ENCODE measurements around the gene AGO3.
"Not testable (repeated sequence)": the region's sequence is repeated elsewhere in the genome, so short reads cannot be mapped to it uniquely, and the experiment has no call there.

The AGO3 gene

GRCh38 chr1:35968396-35968795 is 37.5 kb downstream of the AGO3 start:
- H2BK15ac ChIP-seq (ENCODE audit: low read depth, poor library complexity, severe bottlenecking), result no peak overlapping the region
- no peak overlapping the region for H4K8ac ChIP-seq (ENCODE audit: low read length)
- H2BK5ac ChIP-seq (ENCODE audit: low read depth, low read length, poor library complexity, severe bottlenecking), result no peak overlapping the region
- no peak overlapping the region for H3K4me3 ChIP-seq (ENCODE audit: insufficient read depth in 1 of 2, low read depth in 1 of 2, low read length in 2 of 2)
- H3K9me3 ChIP-seq (ENCODE audit: control insufficient read depth, low read length), result no peaks in the 10 kb centered on the region
- H3K23ac ChIP-seq (ENCODE audit: low read length in 2 of 2), result no peak overlapping the region
- no peak overlapping the region for H2BK12ac ChIP-seq (ENCODE audit: low read length in 2 of 2)
- WGBS, result no CpG with 5 or more reads among the region's 1 CpG
- H3K4me1 ChIP-seq (ENCODE audit: control insufficient read depth, insufficient read depth, low read depth, low read length), result no peaks in the 10 kb centered on the region
- no peak for DNase-seq
- H3K36me3 ChIP-seq (ENCODE audit: control insufficient read depth in 1 of 2, insufficient read depth in 2 of 2, low read depth in 1 of 2, low read length in 2 of 2), result peaks cover 3 to 44% of the 10 kb centered on the region in 2 experiments
- H3K27ac ChIP-seq (ENCODE audit: low read length, poor library complexity, severe bottlenecking), result no peak overlapping the region
- no peak overlapping the region for H3K9ac ChIP-seq (ENCODE audit: low read length)
- no peak overlapping the region for H3K4ac ChIP-seq (ENCODE audit: low read depth in 1 of 2, low read length in 2 of 2)
- peaks cover 12% of the 10 kb centered on the region for H3K79me1 ChIP-seq (replicated peaks; ENCODE audit: low read length, poor library complexity, severe bottlenecking)
- H4K91ac ChIP-seq (ENCODE audit: low read length), result no peak overlapping the region
- H2AFZ ChIP-seq (ENCODE audit: low read depth, low read length), result no peak overlapping the region
- no peak overlapping the region for H3K14ac ChIP-seq (ENCODE audit: low read length in 2 of 2)
- H3K4me2 ChIP-seq (ENCODE audit: low read length, poor library complexity, severe bottlenecking), result no peak overlapping the region
- H3K18ac ChIP-seq (ENCODE audit: low read depth in 1 of 2, low read length in 2 of 2), result no peak overlapping the region
- no peak overlapping the region for H2AK5ac ChIP-seq (ENCODE audit: low read length, severe bottlenecking)
- H3K27me3 ChIP-seq (ENCODE audit: control insufficient read depth in 1 of 2, insufficient read depth in 1 of 2, low read length in 2 of 2), result no peaks in the 10 kb centered on the region
- H2BK120ac ChIP-seq (ENCODE audit: low read depth, low read length), result no peak overlapping the region

- Histone ChIP-seq H2BK12ac (ENCODE audit: low read length in 2 of 2) (no peak overlapping the region), H3K9me3 (ENCODE audit: control insufficient read depth, low read length) (no peaks in the 10 kb centered on the region), H3K4me2 (ENCODE audit: low read length, poor library complexity, severe bottlenecking) (no peak overlapping the region), H3K36me3 (ENCODE audit: control insufficient read depth in 1 of 2, insufficient read depth in 2 of 2, low read depth in 1 of 2, low read length in 2 of 2) (peaks cover 3 to 65% of the 10 kb centered on the region in 2 experiments), H2BK15ac (ENCODE audit: low read depth, poor library complexity, severe bottlenecking) (no peak overlapping the region), H2BK5ac (ENCODE audit: low read depth, low read length, poor library complexity, severe bottlenecking) (no peak overlapping the region), H4K91ac (ENCODE audit: low read length) (no peak overlapping the region), H2BK120ac (ENCODE audit: low read depth, low read length) (no peak overlapping the region), H3K23ac (ENCODE audit: low read length in 2 of 2) (no peak overlapping the region), H3K14ac (ENCODE audit: low read length in 2 of 2) (no peak overlapping the region), H3K4me3 (ENCODE audit: insufficient read depth in 1 of 2, low read depth in 1 of 2, low read length in 2 of 2) (no peak overlapping the region), H3K79me1 (replicated peaks; ENCODE audit: low read length, poor library complexity, severe bottlenecking) (peaks cover 14% of the 10 kb centered on the region), H3K27ac (ENCODE audit: low read length, poor library complexity, severe bottlenecking) (no peak overlapping the region), H2AFZ (ENCODE audit: low read depth, low read length) (no peak overlapping the region), H3K4ac (ENCODE audit: low read depth in 1 of 2, low read length in 2 of 2) (no peak overlapping the region), H3K18ac (ENCODE audit: low read depth in 1 of 2, low read length in 2 of 2) (no peak overlapping the region), H2AK5ac (ENCODE audit: low read length, severe bottlenecking) (no peak overlapping the region), H3K9ac (ENCODE audit: low read length) (no peak overlapping the region), H3K4me1 (ENCODE audit: control insufficient read depth, insufficient read depth, low read depth, low read length) (no peaks in the 10 kb centered on the region), H3K27me3 (ENCODE audit: control insufficient read depth in 1 of 2, insufficient read depth in 1 of 2, low read length in 2 of 2) (no peaks in the 10 kb centered on the region), H4K8ac (ENCODE audit: low read length) (no peak overlapping the region)
- no peak for DNase-seq
- no CpG with 5 or more reads among the region's 2 CpGs for WGBS
Measured at GRCh38 chr1:35971601-35972000, 40.7 kb downstream of the AGO3 start.

GRCh38 chr1:35972631-35973030 is 41.7 kb downstream of the AGO3 start:
- not testable (repeated sequence) for H2AFZ ChIP-seq (ENCODE audit: low read depth, low read length); H3K9me3 ChIP-seq (ENCODE audit: control insufficient read depth, low read length); H2BK12ac ChIP-seq (ENCODE audit: low read length in 2 of 2); H4K8ac ChIP-seq (ENCODE audit: low read length); H3K4me3 ChIP-seq (ENCODE audit: insufficient read depth in 1 of 2, low read depth in 1 of 2, low read length in 2 of 2); H2BK120ac ChIP-seq (ENCODE audit: low read depth, low read length); H3K9ac ChIP-seq (ENCODE audit: low read length); H3K27me3 ChIP-seq (ENCODE audit: control insufficient read depth in 1 of 2, insufficient read depth in 1 of 2, low read length in 2 of 2); H2BK5ac ChIP-seq (ENCODE audit: low read depth, low read length, poor library complexity, severe bottlenecking); H4K91ac ChIP-seq (ENCODE audit: low read length); H2AK5ac ChIP-seq (ENCODE audit: low read length, severe bottlenecking); H3K18ac ChIP-seq (ENCODE audit: low read depth in 1 of 2, low read length in 2 of 2); H3K4me2 ChIP-seq (ENCODE audit: low read length, poor library complexity, severe bottlenecking); H3K14ac ChIP-seq (ENCODE audit: low read length in 2 of 2); H2BK15ac ChIP-seq (ENCODE audit: low read depth, poor library complexity, severe bottlenecking); H3K27ac ChIP-seq (ENCODE audit: low read length, poor library complexity, severe bottlenecking); DNase-seq; H3K4ac ChIP-seq (ENCODE audit: low read depth in 1 of 2, low read length in 2 of 2); H3K23ac ChIP-seq (ENCODE audit: low read length in 2 of 2); H3K4me1 ChIP-seq (ENCODE audit: control insufficient read depth, insufficient read depth, low read depth, low read length)
- peaks cover 3 to 62% of the 10 kb centered on the region in 2 experiments for H3K36me3 ChIP-seq (ENCODE audit: control insufficient read depth in 1 of 2, insufficient read depth in 2 of 2, low read depth in 1 of 2, low read length in 2 of 2)
- H3K79me1 ChIP-seq (replicated peaks; ENCODE audit: low read length, poor library complexity, severe bottlenecking), result peaks cover 12% of the 10 kb centered on the region
- WGBS, result 100% methylated on average over 2 of the region's 3 CpGs

GRCh38 chr1:35980090-35980489 is 49.2 kb downstream of the AGO3 start:
- no peaks in the 10 kb centered on the region for H3K27me3 ChIP-seq (ENCODE audit: control insufficient read depth in 1 of 2, insufficient read depth in 1 of 2, low read length in 2 of 2)
- no peak overlapping the region for H3K23ac ChIP-seq (ENCODE audit: low read length in 2 of 2)
- H2BK120ac ChIP-seq (ENCODE audit: low read depth, low read length), result no peak overlapping the region
- no peaks in the 10 kb centered on the region for H3K4me1 ChIP-seq (ENCODE audit: control insufficient read depth, insufficient read depth, low read depth, low read length)
- H4K8ac ChIP-seq (ENCODE audit: low read length), result no peak overlapping the region
- H3K36me3 ChIP-seq (ENCODE audit: control insufficient read depth in 1 of 2, insufficient read depth in 2 of 2, low read depth in 1 of 2, low read length in 2 of 2), result peaks cover 0 to 43% of the 10 kb centered on the region in 2 experiments
- no peak overlapping the region for H3K18ac ChIP-seq (ENCODE audit: low read depth in 1 of 2, low read length in 2 of 2)
- no peak overlapping the region for H3K14ac ChIP-seq (ENCODE audit: low read length in 2 of 2)
- no peak overlapping the region for H3K27ac ChIP-seq (ENCODE audit: low read length, poor library complexity, severe bottlenecking)
- no peak overlapping the region for H3K4ac ChIP-seq (ENCODE audit: low read depth in 1 of 2, low read length in 2 of 2)
- H3K9me3 ChIP-seq (ENCODE audit: control insufficient read depth, low read length), result no peaks in the 10 kb centered on the region
- no peak overlapping the region for H2BK12ac ChIP-seq (ENCODE audit: low read length in 2 of 2)
- no peak overlapping the region for H2BK5ac ChIP-seq (ENCODE audit: low read depth, low read length, poor library complexity, severe bottlenecking)
- no peak overlapping the region for H2AFZ ChIP-seq (ENCODE audit: low read depth, low read length)
- H2AK5ac ChIP-seq (ENCODE audit: low read length, severe bottlenecking), result no peak overlapping the region
- no peak overlapping the region for H2BK15ac ChIP-seq (ENCODE audit: low read depth, poor library complexity, severe bottlenecking)
- no peak overlapping the region for H3K9ac ChIP-seq (ENCODE audit: low read length)
- no peak overlapping the region for H4K91ac ChIP-seq (ENCODE audit: low read length)
- no peak overlapping the region for H3K4me2 ChIP-seq (ENCODE audit: low read length, poor library complexity, severe bottlenecking)
- H3K79me1 ChIP-seq (replicated peaks; ENCODE audit: low read length, poor library complexity, severe bottlenecking), result peaks cover 6% of the 10 kb centered on the region
- no peak overlapping the region for H3K4me3 ChIP-seq (ENCODE audit: insufficient read depth in 1 of 2, low read depth in 1 of 2, low read length in 2 of 2)
- no peak for DNase-seq

All from mesenchymal stem cell (in vitro differentiated cells and primary cell).